Fibroblast of lung (primary cell): ENCODE data around the gene ALKBH2.

ENCODE experiments used
- EZH2 ChIP-seq: IDR thresholded peaks from 2 replicates; pipeline ENCODE4 v1.5.1; 2012; ENCODE audit warnings: low read length, control low read depth, mild to moderate bottlenecking; ENCODE audit errors: missing control alignments
- TF ChIP-seq, protein P1 (sequence below), 2 donors: IDR thresholded peaks in 1 of 2; conservative IDR thresholded peaks in 1 of 2; 1 replicate in 1 of 2; 2 replicates in 1 of 2; pipeline ENCODE4 v1.5.1; 2011 to 2012; ENCODE audit warnings: low read length in 2 of 2, control low read depth in 1 of 2, inconsistent platforms in 1 of 2, low read depth in 1 of 2, mild to moderate bottlenecking in 1 of 2

DNA sequence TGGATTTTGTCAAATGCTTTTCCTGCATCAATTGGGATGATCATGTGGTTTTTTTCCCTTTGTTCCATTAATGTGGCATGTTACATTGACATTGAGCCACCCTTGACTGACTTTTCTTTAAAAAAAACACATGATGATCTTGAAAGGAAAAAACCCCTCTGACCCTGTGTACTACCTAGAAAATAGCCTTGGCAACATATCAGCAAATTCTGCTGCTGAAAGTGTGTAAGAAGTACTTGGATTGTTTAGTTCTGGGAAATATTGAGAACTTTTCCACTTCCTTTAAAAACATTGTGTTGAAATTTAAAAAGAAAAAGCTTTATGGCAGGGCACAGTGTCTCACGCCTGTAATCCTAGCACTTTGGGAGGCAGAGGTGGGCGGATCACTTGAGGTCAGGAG is 43.8 kb upstream of the ALKBH2 start:
- TF ChIP-seq EZH2 = no peak
- TF ChIP-seq, protein P1, sequence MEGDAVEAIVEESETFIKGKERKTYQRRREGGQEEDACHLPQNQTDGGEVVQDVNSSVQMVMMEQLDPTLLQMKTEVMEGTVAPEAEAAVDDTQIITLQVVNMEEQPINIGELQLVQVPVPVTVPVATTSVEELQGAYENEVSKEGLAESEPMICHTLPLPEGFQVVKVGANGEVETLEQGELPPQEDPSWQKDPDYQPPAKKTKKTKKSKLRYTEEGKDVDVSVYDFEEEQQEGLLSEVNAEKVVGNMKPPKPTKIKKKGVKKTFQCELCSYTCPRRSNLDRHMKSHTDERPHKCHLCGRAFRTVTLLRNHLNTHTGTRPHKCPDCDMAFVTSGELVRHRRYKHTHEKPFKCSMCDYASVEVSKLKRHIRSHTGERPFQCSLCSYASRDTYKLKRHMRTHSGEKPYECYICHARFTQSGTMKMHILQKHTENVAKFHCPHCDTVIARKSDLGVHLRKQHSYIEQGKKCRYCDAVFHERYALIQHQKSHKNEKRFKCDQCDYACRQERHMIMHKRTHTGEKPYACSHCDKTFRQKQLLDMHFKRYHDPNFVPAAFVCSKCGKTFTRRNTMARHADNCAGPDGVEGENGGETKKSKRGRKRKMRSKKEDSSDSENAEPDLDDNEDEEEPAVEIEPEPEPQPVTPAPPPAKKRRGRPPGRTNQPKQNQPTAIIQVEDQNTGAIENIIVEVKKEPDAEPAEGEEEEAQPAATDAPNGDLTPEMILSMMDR (conservative IDR thresholded peaks at IDR 0.05 in 1 of 2, IDR thresholded peaks at IDR 0.05 in 1 of 2; ENCODE audit: low read depth in 1 of 2, low read length in 2 of 2) = no peak
